Keratinocyte (primary cell): ENCODE results near the gene STK32B. TPM values are rescaled to one million over a fixed set of nuclear protein-coding genes. Genes with fewer than 3 reads are reported as not detected.

Experiments used
- DNase-seq: peaks from one replicate; pipeline ENCODE4 v3.0.0-alpha.2; 2011; ENCODE audit warnings: low read depth, missing footprints, low spot score
- FAIRE-seq: peaks from 2 replicates; lab custom pipeline; 2011; peaks lifted over from hg19 to GRCh38; lab: Jason Lieb, UNC
- H2AFZ ChIP-seq: 2 replicates; pipeline ENCODE4 v1.6.0; 2012; ENCODE audit warnings: low read length, control low read depth, inconsistent platforms; ENCODE audit not compliant: control insufficient read depth
- H3K27ac ChIP-seq: 2 replicates; pipeline ENCODE4 v1.5.1; 2011; ENCODE audit warnings: low read length; ENCODE audit not compliant: control insufficient read depth, insufficient read depth
- H3K27me3 ChIP-seq: 3 replicates; pipeline ENCODE4 v1.6.0; 2011; ENCODE audit warnings: low read length; ENCODE audit not compliant: control insufficient read depth, insufficient read depth; ENCODE audit errors: extremely low read depth
- H3K36me3 ChIP-seq, 2 experiments: 2 replicates in 1 of 2; 3 replicates in 1 of 2; pipeline ENCODE4 v1.5.1; 2011; ENCODE audit warnings: low read length in 2 of 2, mild to moderate bottlenecking in 1 of 2; ENCODE audit not compliant: control insufficient read depth in 2 of 2, insufficient read depth in 2 of 2; ENCODE audit errors: extremely low read depth in 1 of 2
- H3K4me1 ChIP-seq: 3 replicates; pipeline ENCODE4 v1.5.1; 2011; ENCODE audit warnings: low read length; ENCODE audit not compliant: control insufficient read depth, insufficient read depth; ENCODE audit errors: extremely low read depth
- H3K4me2 ChIP-seq: 3 replicates; pipeline ENCODE4 v1.6.0; 2011; ENCODE audit warnings: low read depth, low read length; ENCODE audit not compliant: control insufficient read depth, insufficient read depth; ENCODE audit errors: extremely low read depth
- H3K4me3 ChIP-seq, 3 experiments: fragments of 200-600 bp in 1 of 3; sonication (generic) in 1 of 3; 2 replicates in 2 of 3; 3 replicates in 1 of 3; pipeline ENCODE4 v1.5.1; 2011 to 2016; ENCODE audit warnings: low read length in 3 of 3, mild to moderate bottlenecking in 3 of 3, control low read depth in 2 of 3, inconsistent platforms in 1 of 3, low read depth in 1 of 3, mixed read lengths in 1 of 3, mixed run types in 1 of 3, moderate library complexity in 1 of 3; ENCODE audit not compliant: control insufficient read depth in 2 of 3, insufficient read depth in 2 of 3; ENCODE audit errors: extremely low read depth in 1 of 3
- H3K79me2 ChIP-seq: 2 replicates; pipeline ENCODE4 v1.6.0; 2012; ENCODE audit warnings: low read length; ENCODE audit not compliant: control insufficient read depth, insufficient read depth
- H3K9ac ChIP-seq: 3 replicates; pipeline ENCODE4 v1.6.0; 2011; ENCODE audit warnings: low read length; ENCODE audit not compliant: control insufficient read depth, insufficient read depth; ENCODE audit errors: extremely low read depth
- H3K9me1 ChIP-seq: 3 replicates; pipeline ENCODE4 v1.6.0; 2011; ENCODE audit warnings: low read length; ENCODE audit not compliant: control insufficient read depth, insufficient read depth; ENCODE audit errors: extremely low read depth
- H3K9me3 ChIP-seq: 2 replicates; pipeline ENCODE4 v1.5.1; 2012; ENCODE audit warnings: low read depth, low read length; ENCODE audit not compliant: control insufficient read depth
- H4K20me1 ChIP-seq: 3 replicates; pipeline ENCODE4 v1.6.0; 2011; ENCODE audit warnings: low read length; ENCODE audit not compliant: control insufficient read depth, insufficient read depth; ENCODE audit errors: extremely low read depth
- CTCF ChIP-seq, 3 experiments: IDR thresholded peaks in 1 of 3; conservative IDR thresholded peaks in 1 of 3; optimal IDR thresholded peaks in 1 of 3; 2 replicates in 2 of 3; 3 replicates in 1 of 3; pipeline versions ENCODE3 to v1.5.1; 2011; ENCODE audit warnings: low read length in 3 of 3, mild to moderate bottlenecking in 3 of 3, moderate library complexity in 2 of 3, control low read depth in 1 of 3, inconsistent platforms in 1 of 3; ENCODE audit not compliant: insufficient read depth in 2 of 3; ENCODE audit errors: extremely low read depth in 1 of 3
- EZH2 ChIP-seq: IDR thresholded peaks from one replicate; pipeline ENCODE4 v1.6.1; 2012; ENCODE audit warnings: inconsistent platforms, mild to moderate bottlenecking, low read length, moderate library complexity
- dilution Hi-C: fragments of 300-500 bp; cut with MboI; formaldehyde crosslinking; loops from one replicate; pipeline ENCODE4 v1.7.0; 2020; ENCODE audit warnings: low sequenced_read_pairs; ENCODE audit not compliant: extremely low pct_ligation_motif_present
- polyA plus RNA-seq, 5 experiments: library from polyadenylated mRNA; depleted of rRNA in 3 of 5; stranded (reverse) in 3 of 5; stranded (forward) in 1 of 5; unstranded in 1 of 5; fragments of >200 nt; gene quantifications; 1 replicate in 1 of 5; 2 replicates in 3 of 5; 3 replicates in 1 of 5; pipeline versions ENCODE4 v1.2.1 to v1.2.3, GENCODE V29; 2011 to 2012; ENCODE audit warnings: missing spikeins in 2 of 5, low read depth in 1 of 5, low replicate concordance in 1 of 5

Gene STK32B
- polyA plus RNA-seq, 1 donor (not counting 4 experiments of a cell fraction or from before 2014, with no cell fraction given) = 3.4 TPM

DNA sequence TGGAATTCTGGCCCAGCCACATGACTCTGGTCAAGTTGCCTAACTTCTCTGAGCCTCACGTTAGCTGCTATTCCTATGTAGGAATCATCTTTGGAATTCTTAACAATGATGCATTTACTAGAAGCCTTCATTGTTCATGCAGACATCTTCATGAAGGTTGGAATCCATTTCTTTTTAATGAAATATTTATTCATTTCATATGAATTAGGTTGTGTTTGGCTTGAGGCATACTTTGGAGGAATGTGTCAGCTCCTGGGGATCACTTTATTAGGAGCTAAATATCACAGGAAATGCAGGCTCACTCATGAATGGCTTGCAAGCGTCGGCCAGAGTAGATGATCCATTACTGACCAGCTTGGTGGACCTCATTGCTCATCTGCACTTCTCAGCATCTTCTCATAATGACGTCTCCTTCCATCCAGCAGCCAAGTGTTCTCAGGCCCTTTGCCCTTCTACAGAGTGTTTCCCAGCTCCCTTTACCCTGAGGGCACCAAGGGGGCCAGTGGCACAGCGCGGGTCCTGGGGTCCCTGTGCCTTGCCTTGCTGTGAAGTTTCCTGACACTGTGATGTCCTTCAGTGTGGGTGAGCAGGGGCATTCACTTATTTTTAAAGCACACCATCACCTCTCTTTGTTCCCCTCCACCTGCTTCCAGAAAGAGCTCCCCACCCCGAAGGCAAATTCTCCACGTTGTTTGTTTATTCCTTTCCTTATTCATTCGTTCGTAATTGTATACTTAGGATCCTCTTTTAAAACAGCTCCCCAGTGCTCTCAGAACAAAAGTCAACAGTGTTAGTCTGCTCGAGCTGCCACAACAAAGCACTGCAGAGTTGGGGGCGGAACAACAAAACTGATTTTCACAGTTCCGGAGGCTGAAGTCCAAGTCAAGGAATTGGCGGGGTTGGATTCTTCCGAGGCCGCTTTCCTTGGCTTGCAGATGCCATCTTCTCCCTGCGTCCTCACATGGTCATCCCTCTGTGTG is 106.8 kb downstream of the STK32B start:
- Histone ChIP-seq H3K79me2 (no peaks in the 10 kb centered on the region), H3K4me1 (no peaks in the 10 kb centered on the region), H3K4me3 (no peak overlapping the region), H3K4me2 (no peak overlapping the region), H3K9ac (no peak overlapping the region), H3K36me3 (no peaks in the 10 kb centered on the region), H3K9me3 (no peaks in the 10 kb centered on the region), H3K9me1 (no peaks in the 10 kb centered on the region), H3K27me3 (no peaks in the 10 kb centered on the region), H2AFZ (no peak overlapping the region), H4K20me1 (no peaks in the 10 kb centered on the region), H3K27ac (no peak overlapping the region)
- no peak for TF ChIP-seq CTCF (optimal IDR thresholded peaks at IDR 0.05 in 1 of 3, IDR thresholded peaks at IDR 0.05 in 1 of 3, conservative IDR thresholded peaks at IDR 0.05 in 1 of 3; ENCODE audit: extremely low read depth in 1 of 3, insufficient read depth in 2 of 3, low read length in 3 of 3)
- TF ChIP-seq EZH2 = no peak
- DNase-seq (no peak), FAIRE-seq (no peak)
- dilution Hi-C loops = no loop called here

GRCh38 chr4:5158825-5159224 is 107.5 kb downstream of the STK32B start:
- DNase-seq = no peak
- Histone ChIP-seq H3K4me2 (no peak overlapping the region), H4K20me1 (no peaks in the 10 kb centered on the region), H3K36me3 (no peaks in the 10 kb centered on the region), H3K4me3 (no peak overlapping the region), H3K79me2 (no peaks in the 10 kb centered on the region), H2AFZ (no peak overlapping the region), H3K9ac (no peak overlapping the region), H3K9me1 (no peaks in the 10 kb centered on the region), H3K4me1 (no peaks in the 10 kb centered on the region), H3K27ac (no peak overlapping the region), H3K27me3 (no peaks in the 10 kb centered on the region), H3K9me3 (no peaks in the 10 kb centered on the region)
- no peak for TF ChIP-seq CTCF (optimal IDR thresholded peaks at IDR 0.05 in 1 of 3, IDR thresholded peaks at IDR 0.05 in 1 of 3, conservative IDR thresholded peaks at IDR 0.05 in 1 of 3; ENCODE audit: extremely low read depth in 1 of 3, insufficient read depth in 2 of 3, low read length in 3 of 3)
- TF ChIP-seq EZH2 = no peak
- no peak for FAIRE-seq
- dilution Hi-C loops = no loop called here
